ENCODE measurements around the gene HFE. TPM values are rescaled to one million over a fixed set of nuclear protein-coding genes. Genes with fewer than 3 reads are reported as not detected.
"Not testable (repeated sequence)": the region's sequence is repeated elsewhere in the genome, so short reads cannot be mapped to it uniquely, and the experiment has no call there.

HFE gene
- total RNA-seq, 1 donor from 2014 or later, result 11.8 TPM

DNA sequence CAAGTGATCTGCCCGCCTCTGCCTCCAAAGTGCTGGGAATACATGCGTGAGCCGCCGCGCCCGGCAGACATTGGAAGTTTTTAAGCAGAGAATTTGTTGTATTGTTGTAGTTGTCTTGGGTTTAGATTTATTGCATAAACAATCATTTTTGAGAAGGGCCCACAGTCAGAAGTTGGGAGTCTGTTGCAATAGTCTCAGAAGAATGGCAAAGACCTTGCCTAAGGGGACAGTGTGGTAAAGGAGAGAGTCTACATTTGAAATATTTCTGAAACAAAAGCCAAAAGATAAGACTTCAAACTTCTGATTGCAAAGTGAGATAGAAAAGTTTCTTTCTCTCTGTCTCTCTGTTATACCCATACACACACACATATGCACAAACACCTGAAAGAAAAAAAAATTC lies 22.5 kb downstream of the HFE start:
- DNase-seq (ENCODE audit: low spot score), result no peak

DNA sequence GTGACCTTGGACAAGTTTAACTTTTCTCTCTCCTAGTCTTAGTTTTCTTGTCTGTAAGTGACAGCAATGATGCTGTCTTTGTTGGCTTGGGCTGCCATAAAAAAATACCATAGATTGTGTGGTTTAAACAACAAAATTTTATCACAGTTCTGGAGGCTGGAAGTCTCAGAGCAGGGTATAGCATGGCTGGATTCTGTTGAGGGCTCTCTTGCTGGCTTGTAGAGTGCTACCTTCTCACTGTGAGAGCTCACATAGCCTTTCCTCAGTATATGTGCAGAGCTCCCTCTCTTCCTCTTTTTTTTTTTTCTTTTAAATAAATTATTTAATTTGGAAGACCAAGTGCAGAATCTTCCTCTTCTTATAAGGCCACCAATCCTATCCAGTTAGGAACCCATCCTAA lies 26.3 kb downstream of the HFE start:
- no peak for DNase-seq (ENCODE audit: low spot score)

DNA sequence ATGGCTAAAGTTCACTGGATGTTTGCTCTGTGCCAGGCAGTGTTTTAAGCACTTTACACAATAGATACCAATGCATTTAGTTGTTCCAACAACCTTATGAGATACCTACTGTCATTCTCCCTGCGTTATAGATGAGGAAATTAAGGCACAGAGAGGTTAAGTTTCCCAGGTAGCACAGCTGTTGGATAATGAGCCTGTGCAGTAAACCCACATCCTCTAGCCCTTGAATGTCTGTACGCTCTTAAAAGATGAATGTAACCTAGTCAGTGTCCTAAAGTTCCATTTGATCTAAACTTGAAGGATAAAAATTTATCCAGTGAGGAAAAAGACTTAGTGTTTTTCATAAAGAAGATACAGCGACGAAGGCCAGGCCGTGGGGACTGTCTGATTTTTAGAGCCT lies 28.0 kb downstream of the HFE start:
- no peak for DNase-seq (ENCODE audit: low spot score)

DNA sequence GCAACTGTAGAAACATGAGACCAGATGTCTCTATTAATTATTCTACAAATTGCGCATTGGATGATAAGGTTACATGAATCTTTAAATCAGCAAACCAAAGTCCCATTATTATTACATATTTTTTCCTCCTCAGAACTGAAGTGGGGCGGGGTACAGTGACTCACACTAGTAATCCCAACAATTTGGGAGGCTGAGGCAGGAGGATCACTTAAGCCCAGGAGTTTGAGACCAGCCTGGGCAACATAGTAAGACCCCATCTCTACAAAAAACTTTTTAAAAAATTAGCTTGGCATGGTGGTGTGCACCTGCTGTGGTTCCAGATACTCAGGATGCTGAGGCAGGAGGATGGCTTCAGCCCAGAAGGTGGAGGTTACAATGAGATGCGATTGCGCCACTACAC lies 29.0 kb downstream of the HFE start:
- no peak for DNase-seq (ENCODE audit: low spot score)

DNA sequence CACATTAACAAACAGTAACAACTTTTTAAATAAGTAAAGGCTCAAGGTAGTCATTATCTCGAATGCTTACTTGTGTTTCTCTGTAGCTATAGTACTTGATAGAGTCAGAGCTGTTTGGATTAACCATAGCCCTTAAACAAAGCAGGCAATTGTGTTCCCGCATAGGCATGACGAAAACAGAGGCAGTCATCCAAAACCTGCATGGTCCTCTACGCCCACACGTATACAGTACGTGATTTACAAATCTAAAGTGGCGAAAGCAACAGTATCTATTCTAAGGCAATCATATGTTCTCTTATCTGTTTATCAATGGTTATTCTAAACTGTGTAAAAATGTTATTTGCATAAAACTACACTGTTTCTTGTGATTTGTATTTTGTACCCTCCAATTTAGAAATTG lies 31.8 kb downstream of the HFE start:
- DNase-seq (ENCODE audit: low spot score), result no peak

DNA sequence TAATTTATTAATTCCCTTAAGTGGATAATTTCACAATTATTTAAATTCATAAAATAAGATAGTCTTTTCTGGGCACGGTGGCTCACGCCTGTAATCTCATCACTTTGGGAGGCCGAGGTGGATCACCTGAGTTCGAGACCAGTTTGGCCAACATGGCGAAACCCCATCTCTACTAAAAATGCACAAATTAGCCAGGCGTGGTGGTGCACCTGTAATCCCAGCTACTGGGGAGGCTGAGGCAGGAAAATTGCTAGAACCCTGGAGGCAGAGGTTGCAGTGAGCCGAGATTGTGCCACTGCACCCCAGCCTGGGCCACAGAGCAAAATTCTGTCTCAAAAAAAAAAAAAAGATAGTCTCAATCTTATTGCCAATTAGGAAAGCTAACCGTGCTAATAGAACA lies 32.9 kb downstream of the HFE start:
- DNase-seq (ENCODE audit: low spot score), result not testable (repeated sequence)

DNA sequence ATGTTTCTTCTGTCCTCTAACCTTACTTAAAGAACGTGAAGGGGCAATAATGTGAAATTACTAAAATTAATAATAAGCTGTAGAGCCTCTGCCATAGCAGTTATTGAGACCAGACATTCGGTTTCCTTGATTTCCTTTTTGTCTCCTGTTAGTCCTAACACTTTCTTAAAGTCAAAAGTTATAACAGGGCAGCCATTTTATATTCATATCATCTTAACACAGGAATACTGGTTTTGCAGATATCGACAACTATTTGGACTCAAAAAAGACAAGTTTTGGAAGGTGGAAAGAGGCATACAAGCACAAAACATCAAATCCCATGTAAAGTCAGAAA lies 33.5 kb downstream of the HFE start:
- DNase-seq (ENCODE audit: low spot score), result no peak

DNA sequence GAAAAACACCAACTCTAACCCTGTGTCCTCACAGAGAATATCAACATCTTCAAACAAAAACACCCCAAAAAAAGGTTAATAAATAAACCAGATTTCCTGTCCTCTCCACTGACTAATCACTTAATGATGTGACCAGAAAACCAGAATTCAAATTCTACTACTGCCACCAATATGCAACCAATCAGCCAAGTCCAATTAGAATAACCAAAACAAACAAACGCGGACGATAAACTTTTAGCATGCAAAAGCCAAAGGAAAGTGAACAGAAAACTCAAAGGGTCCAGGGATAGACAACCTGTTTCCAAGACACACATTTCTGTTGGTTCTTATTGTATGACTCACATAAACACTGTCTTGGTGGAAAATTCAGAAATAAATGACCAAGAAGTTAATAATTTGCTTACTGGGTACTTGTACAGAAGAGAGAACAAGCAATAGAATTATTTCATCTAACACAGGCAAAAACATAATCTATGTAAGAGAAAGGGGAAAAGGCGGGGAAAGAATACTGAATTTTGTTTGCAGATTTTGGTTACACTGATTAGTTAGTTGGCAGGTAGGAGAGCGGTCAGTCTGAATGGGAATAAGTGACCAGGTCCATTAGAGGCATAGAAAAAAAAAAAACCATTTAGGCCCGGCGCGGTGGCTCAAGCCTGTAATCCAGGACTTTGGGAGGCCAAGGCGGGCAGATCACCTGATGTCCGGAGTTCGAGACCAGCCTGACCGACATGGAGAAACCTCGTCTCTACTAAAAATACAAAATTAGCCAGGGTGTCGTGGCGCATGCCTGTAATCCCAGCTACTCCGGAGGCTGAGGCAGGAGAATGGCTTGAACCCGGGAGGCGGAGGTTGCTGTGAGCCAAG lies 34.1 kb downstream of the HFE start:
- DNase-seq (ENCODE audit: low spot score), result no peak

DNA sequence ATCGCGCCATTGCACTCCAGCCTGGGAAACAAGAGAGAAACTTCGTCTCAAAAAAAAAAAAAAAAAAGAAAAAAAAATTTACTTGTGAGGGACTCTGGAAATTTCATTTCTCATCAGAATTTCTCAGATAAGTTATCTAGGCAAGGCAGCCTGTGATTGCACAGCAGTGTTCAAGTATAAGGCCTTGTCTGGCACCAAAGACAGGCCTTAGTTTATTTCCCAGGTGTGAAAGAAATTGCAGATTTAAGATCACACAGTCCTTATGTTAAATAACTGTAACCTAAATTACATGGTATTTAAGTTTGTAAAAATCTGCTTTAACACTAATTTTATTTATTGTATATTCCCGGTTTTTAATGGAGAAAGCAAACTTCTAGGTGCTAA lies 34.8 kb downstream of the HFE start:
- DNase-seq (ENCODE audit: low spot score), result no peak

DNA sequence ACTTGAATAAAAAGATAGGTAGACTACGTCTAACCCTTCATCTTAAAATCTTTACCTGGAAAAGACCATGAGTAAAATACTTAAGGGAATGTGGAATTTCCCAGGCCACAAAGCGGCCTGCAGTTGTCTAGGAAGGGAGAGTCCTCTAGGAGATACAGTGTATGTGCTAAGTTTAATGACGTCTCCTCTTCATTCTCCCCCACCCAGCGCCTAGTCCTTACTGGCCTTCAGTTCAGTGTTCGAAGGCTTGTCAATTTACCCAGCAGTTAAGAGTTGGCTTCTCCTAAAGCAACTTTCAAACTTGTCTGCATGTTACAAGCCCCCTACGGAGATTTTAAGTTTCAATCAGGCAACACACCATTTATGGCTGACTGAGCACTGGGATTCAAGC lies 35.2 kb downstream of the HFE start:
- DNase-seq (ENCODE audit: low spot score), result no peak

DNA sequence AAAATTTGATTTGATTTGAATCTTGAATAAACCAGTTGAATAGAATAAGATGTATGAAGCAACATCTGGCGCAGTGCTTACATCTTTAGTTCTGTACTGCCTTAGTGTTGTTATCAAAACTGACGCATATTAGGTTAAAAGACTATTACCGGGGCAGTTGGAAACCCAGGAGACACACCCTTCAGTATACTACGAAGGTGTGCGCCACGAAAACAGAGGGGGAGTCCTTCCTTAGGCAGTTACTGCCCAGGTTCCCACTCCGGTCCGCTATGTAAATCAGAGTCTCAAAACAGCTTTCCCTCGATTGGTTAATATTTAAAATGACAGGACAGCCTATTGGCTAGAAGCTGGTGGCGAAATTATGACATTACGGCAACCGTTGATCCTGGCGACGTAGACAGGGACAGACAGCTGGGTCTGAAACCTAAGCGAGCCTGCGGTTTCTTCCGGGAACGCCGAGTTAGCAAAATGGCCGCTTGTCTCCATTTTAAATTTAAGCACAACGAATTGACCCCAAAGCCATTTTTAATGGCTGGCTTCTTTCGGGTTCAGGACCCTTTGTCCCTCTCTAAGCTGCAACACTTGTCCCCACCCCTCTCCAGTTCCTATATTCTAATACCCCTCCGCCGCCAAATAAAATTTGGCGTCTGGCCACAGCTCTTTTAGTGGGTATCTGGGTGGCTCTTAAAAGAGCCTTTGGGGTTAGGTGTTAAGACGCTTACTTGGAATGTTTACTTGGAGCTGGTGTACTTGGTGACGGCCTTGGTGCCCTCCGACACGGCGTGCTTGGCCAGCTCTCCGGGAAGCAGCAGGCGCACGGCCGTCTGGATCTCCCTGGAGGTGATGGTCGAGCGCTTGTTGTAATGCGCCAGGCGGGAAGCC lies 35.8 kb downstream of the HFE start:
- DNase-seq (ENCODE audit: low spot score), result peak; percentile 99

DNA sequence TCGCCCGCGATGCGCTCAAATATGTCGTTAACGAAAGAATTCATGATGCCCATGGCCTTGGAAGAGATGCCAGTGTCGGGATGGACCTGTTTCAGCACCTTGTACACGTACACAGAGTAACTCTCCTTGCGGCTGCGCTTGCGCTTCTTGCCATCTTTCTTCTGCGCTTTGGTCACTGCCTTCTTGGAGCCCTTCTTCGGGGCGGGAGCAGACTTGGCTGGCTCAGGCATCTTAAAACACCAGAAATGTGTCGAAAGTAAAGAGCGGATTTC lies 36.4 kb downstream of the HFE start:
- no peak for DNase-seq (ENCODE audit: low spot score)

DNA sequence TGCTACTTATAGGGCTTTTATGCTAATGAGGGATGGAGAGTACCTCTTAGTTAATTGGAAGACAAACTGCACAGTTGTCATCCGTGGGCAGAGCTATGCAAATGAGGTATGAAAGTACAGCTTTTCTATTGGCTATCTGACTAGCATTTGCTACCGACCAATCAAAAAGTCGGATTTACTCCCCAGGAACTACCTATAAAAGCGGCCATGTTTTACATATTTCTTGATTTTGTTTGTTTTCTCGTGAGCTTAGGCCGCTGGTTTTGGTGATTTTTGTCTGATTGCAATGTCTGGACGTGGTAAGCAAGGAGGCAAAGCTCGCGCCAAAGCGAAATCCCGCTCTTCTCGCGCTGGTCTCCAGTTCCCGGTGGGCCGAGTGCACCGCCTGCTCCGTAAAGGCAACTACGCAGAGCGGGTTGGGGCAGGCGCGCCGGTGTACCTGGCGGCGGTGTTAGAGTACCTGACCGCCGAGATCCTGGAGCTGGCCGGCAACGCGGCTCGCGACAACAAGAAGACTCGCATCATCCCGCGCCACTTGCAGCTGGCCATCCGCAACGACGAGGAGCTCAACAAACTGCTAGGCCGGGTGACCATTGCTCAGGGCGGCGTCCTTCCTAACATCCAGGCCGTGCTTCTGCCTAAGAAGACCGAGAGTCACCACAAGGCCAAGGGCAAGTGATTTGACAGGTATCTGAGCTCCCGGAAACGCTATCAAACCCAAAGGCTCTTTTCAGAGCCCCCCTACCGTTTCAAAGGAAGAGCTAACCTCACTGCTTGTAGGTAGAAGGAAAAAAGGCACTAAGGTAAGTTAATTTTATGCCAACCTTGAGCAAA lies 36.9 kb downstream of the HFE start:
- peak; percentile 100 for DNase-seq (ENCODE audit: low spot score)

DNA sequence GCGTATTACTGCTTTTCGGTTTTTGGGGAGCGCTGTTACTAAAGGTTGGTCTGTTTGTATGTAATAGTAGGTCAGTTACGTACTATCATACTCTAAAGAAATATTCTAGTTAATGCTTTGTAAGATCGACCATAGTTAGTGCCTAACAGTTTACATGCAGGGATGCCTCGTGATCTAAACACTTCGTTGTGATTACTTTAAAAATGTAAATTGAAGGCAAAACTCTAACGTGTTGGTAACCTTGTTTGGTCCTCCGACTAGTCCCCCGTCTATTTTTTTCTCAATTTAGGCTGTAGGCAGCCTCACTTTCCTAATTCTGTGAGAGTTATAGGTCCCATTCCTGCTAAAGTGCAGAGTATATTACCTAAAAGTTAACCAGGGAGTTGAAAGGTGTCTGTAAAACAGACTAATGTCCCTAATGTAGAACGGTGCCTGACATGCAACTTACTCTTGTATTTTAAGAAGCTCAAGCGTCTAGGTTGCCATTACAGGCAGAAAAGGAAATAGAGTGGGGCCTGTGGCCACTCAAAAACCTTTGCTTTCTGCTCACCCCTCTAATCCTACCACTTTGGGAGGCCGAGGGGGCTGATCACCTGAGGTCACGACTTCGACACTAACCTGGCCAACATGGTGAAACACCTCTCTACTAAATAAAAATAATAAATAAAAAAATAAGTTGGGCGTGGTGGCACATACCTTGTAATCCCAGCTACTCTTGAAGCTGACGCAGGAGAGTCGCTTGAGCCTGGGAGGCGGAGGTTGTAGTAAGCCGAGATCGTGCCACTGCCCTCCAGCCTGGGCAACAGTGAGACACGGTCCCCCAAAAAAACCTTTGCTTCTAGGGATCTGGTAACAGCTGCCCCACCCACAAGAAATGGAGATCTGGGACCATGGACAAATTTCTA lies 37.8 kb downstream of the HFE start:
- DNase-seq (ENCODE audit: low spot score), result peak; percentile 40

DNA sequence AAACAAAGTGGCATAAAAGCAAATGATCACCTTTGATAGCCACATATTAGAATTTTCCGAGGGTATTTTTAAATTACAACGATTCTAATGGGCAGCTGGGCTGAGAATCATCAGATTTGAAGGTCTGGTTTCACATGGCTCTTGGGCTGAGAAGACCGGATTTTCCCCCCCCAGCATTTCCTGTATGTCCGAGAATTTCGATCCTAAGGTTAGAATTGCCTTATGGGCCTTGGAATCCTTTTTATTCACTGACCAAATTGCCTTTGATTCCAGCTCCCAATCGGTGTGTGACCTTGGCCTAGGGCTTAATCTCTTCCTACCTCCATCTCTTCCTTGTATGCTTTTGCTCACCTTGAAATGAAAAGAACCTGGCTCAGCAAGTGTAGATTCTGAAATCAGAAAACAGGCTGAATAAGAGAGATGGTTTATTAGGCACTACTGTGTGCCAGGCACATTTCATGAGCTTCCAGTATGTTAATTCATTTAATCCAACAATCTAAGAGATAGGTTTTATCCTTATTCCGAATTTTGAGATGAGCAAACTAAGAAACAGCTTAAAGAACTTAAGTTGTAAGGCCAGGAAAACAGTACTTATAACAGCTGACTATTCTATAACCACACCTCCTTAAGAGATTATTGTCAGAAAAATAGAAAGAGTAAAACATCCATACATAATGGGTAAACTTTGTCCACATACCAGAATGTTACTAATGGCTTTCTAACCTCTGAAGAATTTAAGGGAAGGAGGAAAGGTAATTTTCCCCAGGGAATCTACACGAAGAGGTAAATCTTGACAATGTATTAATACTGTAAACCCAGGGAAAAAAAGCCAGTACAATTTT lies 39.4 kb downstream of the HFE start:
- DNase-seq (ENCODE audit: low spot score), result no peak

DNA sequence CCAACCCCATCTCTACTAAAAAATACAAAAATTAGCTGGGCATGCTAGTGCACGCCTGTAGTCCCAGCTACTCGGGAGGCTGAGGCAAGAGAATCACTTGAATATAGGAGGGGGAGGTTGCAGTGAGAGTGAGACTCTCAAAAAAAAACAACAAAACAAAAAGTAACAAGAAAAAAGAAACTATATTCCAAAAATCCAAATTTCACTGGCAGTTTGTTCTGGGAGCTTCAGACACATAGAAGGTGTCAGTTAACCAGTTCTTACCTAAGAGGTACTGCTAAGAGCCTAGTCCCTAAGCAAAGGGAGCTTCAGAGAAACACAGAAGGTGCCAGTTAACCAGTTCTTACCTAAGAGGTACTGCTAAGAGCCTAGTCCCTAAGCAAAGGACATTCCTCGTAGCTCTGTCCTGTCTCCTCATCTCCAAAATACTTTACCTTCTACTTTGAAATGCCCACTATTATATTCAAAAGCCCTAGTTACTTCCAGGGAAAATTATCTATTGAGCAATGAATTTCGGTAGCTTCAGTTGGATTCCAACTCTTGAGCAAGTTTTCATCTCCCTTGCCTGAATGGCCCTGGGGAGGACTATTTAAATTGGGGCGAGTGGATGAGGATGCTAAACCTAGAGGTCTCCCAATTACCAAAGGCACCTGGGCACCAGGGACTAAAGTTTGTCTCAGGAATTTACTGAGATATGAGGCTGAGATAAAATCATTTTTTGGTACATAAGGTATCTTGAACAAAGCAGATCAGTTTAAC lies 41.0 kb downstream of the HFE start:
- DNase-seq (ENCODE audit: low spot score), result no peak

DNA sequence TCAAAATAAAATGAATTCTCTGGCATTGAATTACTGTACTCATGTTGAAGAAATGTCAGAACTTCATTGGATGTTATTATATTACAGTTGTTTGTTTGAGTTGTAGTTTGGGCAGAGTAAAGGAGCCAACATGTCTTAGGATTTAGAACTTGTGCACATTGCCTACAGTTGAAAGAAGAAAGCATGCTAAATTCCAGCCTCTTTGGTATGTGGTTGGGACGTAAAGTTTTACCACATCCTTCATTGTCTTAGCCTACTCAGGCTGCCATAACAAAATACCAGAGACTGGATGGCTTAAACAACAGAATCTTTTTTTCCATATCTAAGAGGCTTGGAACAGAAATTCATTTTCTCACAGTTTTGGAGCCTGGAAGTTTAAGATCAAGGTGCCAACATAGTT lies 42.4 kb downstream of the HFE start:
- no peak for DNase-seq (ENCODE audit: low spot score)

DNA sequence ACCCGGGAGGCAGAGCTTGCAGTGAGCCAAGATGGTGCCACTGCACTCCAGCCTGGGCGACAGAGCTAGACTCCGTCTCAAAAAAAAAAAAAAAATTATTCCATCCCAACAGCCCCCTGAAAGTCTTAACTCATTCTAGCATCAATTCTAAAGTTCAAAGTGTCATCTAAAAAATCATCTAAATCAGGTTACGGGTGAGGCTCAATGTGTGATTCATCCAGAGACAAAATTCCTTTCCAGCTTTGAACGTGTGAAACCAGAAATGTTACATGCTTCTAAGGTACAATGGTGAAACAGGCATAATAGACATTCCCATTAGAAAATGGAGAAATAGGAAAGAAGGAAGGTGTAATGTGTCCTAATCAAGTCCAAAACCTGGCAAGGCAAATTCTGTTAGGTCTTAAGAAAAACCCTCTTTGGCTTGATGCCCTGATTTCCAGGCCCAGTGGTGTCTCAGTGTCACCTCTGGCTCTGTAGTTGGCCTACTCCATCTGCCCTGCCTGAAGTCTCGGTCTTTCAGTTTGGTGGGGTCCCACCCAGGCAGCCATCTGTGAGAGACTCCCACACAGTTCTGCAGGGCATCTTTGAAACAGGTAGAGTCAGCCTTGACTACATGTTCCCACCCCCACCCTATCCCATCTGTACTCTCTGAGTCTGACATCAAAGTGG lies 43.5 kb downstream of the HFE start:
- no peak for DNase-seq (ENCODE audit: low spot score)

DNA sequence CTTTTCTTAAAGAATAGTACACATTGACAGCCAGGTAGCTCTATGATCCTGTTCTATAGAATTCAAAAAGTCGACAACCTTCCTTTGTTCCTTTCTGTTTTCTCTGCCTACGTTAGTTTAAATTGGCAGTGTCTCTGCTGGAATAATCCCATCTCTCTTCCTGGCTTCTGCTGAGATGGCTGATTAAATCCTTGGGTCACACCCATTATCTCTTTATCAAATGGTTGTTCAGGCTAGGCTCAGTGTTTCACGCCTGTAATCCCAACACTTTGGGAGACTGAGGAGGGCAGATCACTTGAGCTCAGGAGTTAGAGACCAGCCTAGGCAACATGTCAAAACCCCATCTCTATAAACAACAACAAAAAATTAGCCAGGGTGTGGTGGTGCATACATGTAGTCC lies 44.4 kb downstream of the HFE start:
- no peak for DNase-seq (ENCODE audit: low spot score)

All from umbilical cord (tissue), 2 donors.